ENCODE results near the gene RBM5. TPM values are rescaled to one million over a fixed set of nuclear protein-coding genes. Genes with fewer than 3 reads are reported as not detected.

Gene RBM5
- total and polyA plus RNA-seq, 2 donors (not counting 1 experiment from before 2014, with no cell fraction given): 405 to 464 TPM

DNA sequence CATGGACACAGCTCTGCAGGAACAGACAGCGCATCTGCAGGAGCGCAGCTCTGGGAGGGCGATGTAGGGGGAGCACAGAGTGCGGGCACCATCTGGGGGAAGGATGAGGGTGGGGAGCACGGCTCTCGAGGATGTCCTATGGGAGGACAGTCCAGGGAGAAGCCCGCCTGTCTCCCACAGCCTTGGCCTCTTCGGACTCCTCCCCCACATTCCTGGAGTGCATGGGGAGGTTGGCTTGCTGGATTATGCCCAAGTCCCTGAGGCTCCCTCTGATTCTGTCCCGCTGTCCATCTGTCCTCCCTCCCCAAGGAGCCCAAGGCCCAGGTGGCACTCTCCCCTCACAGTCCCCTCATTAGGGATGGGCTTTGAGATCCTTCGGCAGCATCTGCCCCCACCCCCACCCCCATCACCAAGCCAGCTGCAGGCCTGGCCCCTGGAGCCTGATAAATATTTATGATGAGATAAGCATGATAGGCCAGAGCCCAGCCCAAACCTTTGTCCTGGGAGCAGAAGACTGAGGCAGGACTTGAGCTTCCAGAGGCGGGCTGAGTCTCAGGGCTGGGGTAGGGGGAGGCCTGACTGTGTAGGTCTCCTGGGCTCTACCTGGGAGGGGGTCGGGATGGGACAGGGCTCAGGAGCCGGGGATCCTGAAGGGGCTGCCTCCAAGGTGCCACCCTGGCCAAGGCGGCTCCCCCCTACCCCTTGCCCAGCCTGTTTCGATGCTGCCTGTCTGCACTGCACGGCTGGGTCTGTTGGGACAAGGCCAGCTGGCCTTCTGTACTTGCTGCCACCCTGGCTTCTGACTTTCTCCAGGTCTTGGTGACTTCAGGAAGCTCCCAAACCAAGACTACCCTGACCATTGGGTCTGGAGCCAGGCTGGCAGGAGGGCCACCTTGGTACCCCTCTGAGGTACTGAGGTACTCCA lies 37.8 kb downstream of the RBM5 start:
- H3K4me3 ChIP-seq (ENCODE audit: control extremely low read depth in 1 of 5, extremely low read depth in 1 of 5, insufficient read depth in 1 of 5, low read depth in 2 of 5, low read length in 4 of 5): no peak overlapping the region
- Mint-ChIP-seq H3K9me3 (ENCODE audit: insufficient read depth) (no peaks in the 10 kb centered on the region), H3K4me1 (peaks cover 2% of the 10 kb centered on the region), H3K27ac (no peak overlapping the region), H3K27me3 (no peaks in the 10 kb centered on the region), H3K4me3 (no peak overlapping the region)
- DNase-seq (no peak), ATAC-seq (ENCODE audit: low read depth) (no peak)
- intact Hi-C loops (cut with micrococcal nuclease): no loop called here
- peaks cover 0 to 2% (median 0%) of the 10 kb centered on the region in 4 experiments for H3K27me3 ChIP-seq (replicated peaks in 1 of 4; ENCODE audit: control extremely low read depth in 1 of 4, control insufficient read depth in 3 of 4, insufficient read depth in 4 of 4, low read length in 3 of 4)
- no peak overlapping the region for H2AFZ ChIP-seq (ENCODE audit: insufficient read depth, low read depth, low read length, poor library complexity, severe bottlenecking)
- TF ChIP-seq EZH2 (IDR thresholded peaks at IDR 0.05; ENCODE audit: borderline replicate concordance, insufficient read depth, low read depth, low read length, poor library complexity, severe bottlenecking): no peak
- TF ChIP-seq, protein P1, sequence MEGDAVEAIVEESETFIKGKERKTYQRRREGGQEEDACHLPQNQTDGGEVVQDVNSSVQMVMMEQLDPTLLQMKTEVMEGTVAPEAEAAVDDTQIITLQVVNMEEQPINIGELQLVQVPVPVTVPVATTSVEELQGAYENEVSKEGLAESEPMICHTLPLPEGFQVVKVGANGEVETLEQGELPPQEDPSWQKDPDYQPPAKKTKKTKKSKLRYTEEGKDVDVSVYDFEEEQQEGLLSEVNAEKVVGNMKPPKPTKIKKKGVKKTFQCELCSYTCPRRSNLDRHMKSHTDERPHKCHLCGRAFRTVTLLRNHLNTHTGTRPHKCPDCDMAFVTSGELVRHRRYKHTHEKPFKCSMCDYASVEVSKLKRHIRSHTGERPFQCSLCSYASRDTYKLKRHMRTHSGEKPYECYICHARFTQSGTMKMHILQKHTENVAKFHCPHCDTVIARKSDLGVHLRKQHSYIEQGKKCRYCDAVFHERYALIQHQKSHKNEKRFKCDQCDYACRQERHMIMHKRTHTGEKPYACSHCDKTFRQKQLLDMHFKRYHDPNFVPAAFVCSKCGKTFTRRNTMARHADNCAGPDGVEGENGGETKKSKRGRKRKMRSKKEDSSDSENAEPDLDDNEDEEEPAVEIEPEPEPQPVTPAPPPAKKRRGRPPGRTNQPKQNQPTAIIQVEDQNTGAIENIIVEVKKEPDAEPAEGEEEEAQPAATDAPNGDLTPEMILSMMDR (IDR thresholded peaks at IDR 0.05): no peak
- peaks cover 0 to 6% of the 10 kb centered on the region in 2 experiments for H3K36me3 ChIP-seq (replicated peaks in 1 of 2; ENCODE audit: control extremely low read depth in 1 of 2, control insufficient read depth in 1 of 2, extremely low read depth in 1 of 2, insufficient read depth in 2 of 2, low read length in 1 of 2)
- peaks cover 3% of the 10 kb centered on the region for H4K20me1 ChIP-seq (ENCODE audit: control insufficient read depth, insufficient read depth, low read length, poor library complexity, severe bottlenecking)
- no peaks in the 10 kb centered on the region for H3K4me1 ChIP-seq (ENCODE audit: control insufficient read depth in 2 of 2, insufficient read depth in 2 of 2, low read length in 2 of 2)
- CTCF ChIA-PET: no interaction called here
- WGBS (ENCODE audit: insufficient coverage): 98% methylated on average over 9 of the region's 16 CpGs
- H3K27ac ChIP-seq (ENCODE audit: low read length in 2 of 2): no peak overlapping the region
- no peaks in the 10 kb centered on the region for H3K9me3 ChIP-seq (ENCODE audit: control extremely low read depth in 1 of 3, control insufficient read depth in 2 of 3, insufficient read depth in 1 of 3, low read length in 2 of 3)
- no peak overlapping the region for H3K4me2 ChIP-seq (replicated peaks; ENCODE audit: low read depth, low read length, poor library complexity, severe bottlenecking)
- POLR2A ChIA-PET: interaction anchor here (0.7 kb wide), 1 partner anchor 354 kb away, joined by 5 read pairs; no protein-coding TSS in a partner anchor
- no peak overlapping the region for H3K9ac ChIP-seq (ENCODE audit: low read length)
- H3K79me2 ChIP-seq (ENCODE audit: control insufficient read depth, insufficient read depth, low read length): no peaks in the 10 kb centered on the region

DNA sequence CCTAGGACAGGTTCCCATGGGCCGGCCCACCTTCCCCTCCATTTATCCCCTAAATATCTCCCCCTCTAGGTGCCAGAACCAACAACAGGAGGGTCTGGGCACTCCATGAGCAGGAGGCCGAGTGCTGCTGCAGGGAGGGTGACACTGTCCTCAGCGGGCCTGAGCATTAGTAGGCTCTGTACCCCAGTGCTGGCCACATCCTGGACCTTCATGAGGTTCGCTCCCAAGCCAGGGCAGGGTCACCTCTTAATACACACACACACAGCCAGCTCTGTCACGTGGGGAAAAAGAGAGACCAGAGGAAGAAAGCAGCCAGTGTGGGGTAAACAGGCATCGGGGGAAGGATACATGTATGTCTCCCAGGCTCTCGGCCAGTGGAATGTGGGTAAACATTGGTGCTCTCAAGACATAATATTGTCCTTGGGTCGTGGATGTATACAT lies 38.6 kb downstream of the RBM5 start:
- Histone ChIP-seq H3K27ac (ENCODE audit: low read length in 2 of 2) (no peak overlapping the region), H3K4me2 (replicated peaks; ENCODE audit: low read depth, low read length, poor library complexity, severe bottlenecking) (no peak overlapping the region), H3K9me3 (ENCODE audit: control extremely low read depth in 1 of 3, control insufficient read depth in 2 of 3, insufficient read depth in 1 of 3, low read length in 2 of 3) (no peaks in the 10 kb centered on the region), H4K20me1 (ENCODE audit: control insufficient read depth, insufficient read depth, low read length, poor library complexity, severe bottlenecking) (no peaks in the 10 kb centered on the region), H3K36me3 (replicated peaks in 1 of 2; ENCODE audit: control extremely low read depth in 1 of 2, control insufficient read depth in 1 of 2, extremely low read depth in 1 of 2, insufficient read depth in 2 of 2, low read length in 1 of 2) (peaks cover 0 to 4% of the 10 kb centered on the region in 2 experiments), H2AFZ (ENCODE audit: insufficient read depth, low read depth, low read length, poor library complexity, severe bottlenecking) (no peak overlapping the region), H3K9ac (ENCODE audit: low read length) (no peak overlapping the region), H3K79me2 (ENCODE audit: control insufficient read depth, insufficient read depth, low read length) (no peaks in the 10 kb centered on the region), H3K4me3 (ENCODE audit: control extremely low read depth in 1 of 5, extremely low read depth in 1 of 5, insufficient read depth in 1 of 5, low read depth in 2 of 5, low read length in 4 of 5) (no peak overlapping the region), H3K27me3 (replicated peaks in 1 of 4; ENCODE audit: control extremely low read depth in 1 of 4, control insufficient read depth in 3 of 4, insufficient read depth in 4 of 4, low read length in 3 of 4) (peaks cover 0 to 2% (median 0%) of the 10 kb centered on the region in 4 experiments), H3K4me1 (ENCODE audit: control insufficient read depth in 2 of 2, insufficient read depth in 2 of 2, low read length in 2 of 2) (no peaks in the 10 kb centered on the region)
- no peaks in the 10 kb centered on the region for H3K9me3 Mint-ChIP-seq (ENCODE audit: insufficient read depth)
- CTCF ChIA-PET: no interaction called here
- no peaks in the 10 kb centered on the region for H3K27me3 Mint-ChIP-seq
- H3K27ac Mint-ChIP-seq: no peak overlapping the region
- peaks cover 2% of the 10 kb centered on the region for H3K4me1 Mint-ChIP-seq
- ATAC-seq (ENCODE audit: low read depth): no peak
- WGBS (ENCODE audit: insufficient coverage): 92% methylated on average over 6 of the region's 8 CpGs
- POLR2A ChIA-PET: interaction anchor here (0.7 kb wide), 1 partner anchor 355 kb away, joined by 5 read pairs; no protein-coding TSS in a partner anchor
- no peak for TF ChIP-seq EZH2 (IDR thresholded peaks at IDR 0.05; ENCODE audit: borderline replicate concordance, insufficient read depth, low read depth, low read length, poor library complexity, severe bottlenecking)
- TF ChIP-seq, protein P1 (IDR thresholded peaks at IDR 0.05): no peak
- intact Hi-C loops (cut with micrococcal nuclease): no loop called here
- no peak for DNase-seq
- no peak overlapping the region for H3K4me3 Mint-ChIP-seq

All from B cell (primary cell).